ENCODE results near the gene LRP11.

Gene LRP11

GRCh38 chr6:149861603-149862423 is 2.3 kb downstream of the LRP11 start:
- no peak for TF ChIP-seq FOXP2 (optimal IDR thresholded peaks at IDR 0.05; ENCODE audit: borderline replicate concordance, extremely low read depth, extremely low read length, insufficient read depth)
- TF ChIP-seq POLR2AphosphoS5 (IDR thresholded peaks at IDR 0.05; ENCODE audit: low read depth, low read length), result no peak
- no peak for TF ChIP-seq SIN3A (IDR thresholded peaks at IDR 0.05; ENCODE audit: borderline replicate concordance, insufficient read depth, low read length)
- TF ChIP-seq TAF1 (IDR thresholded peaks at IDR 0.05; ENCODE audit: borderline replicate concordance, insufficient read depth, low read length), result no peak
- TF ChIP-seq REST (IDR thresholded peaks at IDR 0.05; ENCODE audit: insufficient read depth in 1 of 2, low read depth in 2 of 2, low read length in 2 of 2), result no peak

GRCh38 chr6:149860834-149861602 is 3.1 kb downstream of the LRP11 start:
- TF ChIP-seq SIN3A (IDR thresholded peaks at IDR 0.05; ENCODE audit: borderline replicate concordance, insufficient read depth, low read length) (no peak), TAF1 (IDR thresholded peaks at IDR 0.05; ENCODE audit: borderline replicate concordance, insufficient read depth, low read length) (no peak), FOXP2 (optimal IDR thresholded peaks at IDR 0.05; ENCODE audit: borderline replicate concordance, extremely low read depth, extremely low read length, insufficient read depth) (no peak), REST (IDR thresholded peaks at IDR 0.05; ENCODE audit: insufficient read depth in 1 of 2, low read depth in 2 of 2, low read length in 2 of 2) (no peak), POLR2AphosphoS5 (IDR thresholded peaks at IDR 0.05; ENCODE audit: low read depth, low read length) (no peak)

GRCh38 chr6:149860513-149860833 is 3.7 kb downstream of the LRP11 start:
- no peak for TF ChIP-seq FOXP2 (optimal IDR thresholded peaks at IDR 0.05; ENCODE audit: borderline replicate concordance, extremely low read depth, extremely low read length, insufficient read depth)
- TF ChIP-seq REST (IDR thresholded peaks at IDR 0.05; ENCODE audit: insufficient read depth in 1 of 2, low read depth in 2 of 2, low read length in 2 of 2), result no peak
- TF ChIP-seq POLR2AphosphoS5 (IDR thresholded peaks at IDR 0.05; ENCODE audit: low read depth, low read length), result no peak

GRCh38 chr6:149859938-149860337 is 4.2 kb downstream of the LRP11 start:
- TF ChIP-seq TAF1 (IDR thresholded peaks at IDR 0.05; ENCODE audit: borderline replicate concordance, insufficient read depth, low read length) (no peak), FOXP2 (optimal IDR thresholded peaks at IDR 0.05; ENCODE audit: borderline replicate concordance, extremely low read depth, extremely low read length, insufficient read depth) (no peak), POLR2AphosphoS5 (IDR thresholded peaks at IDR 0.05; ENCODE audit: low read depth, low read length) (no peak), SIN3A (IDR thresholded peaks at IDR 0.05; ENCODE audit: borderline replicate concordance, insufficient read depth, low read length) (no peak), REST (IDR thresholded peaks at IDR 0.05; ENCODE audit: insufficient read depth in 1 of 2, low read depth in 2 of 2, low read length in 2 of 2) (no peak)

Data from PFSK-1 (cell line).